H9 (cell line): ENCODE measurements around the gene SETD4. TPM values are rescaled to one million over a fixed set of nuclear protein-coding genes. Genes with fewer than 3 reads are reported as not detected.

Experiments
- DNase-seq: peaks from one replicate; pipeline ENCODE4 v3.0.0-alpha.2; 2017
- H2AFZ ChIP-seq: one replicate; pipeline ENCODE4 v1.6.1; 2013; ENCODE audit warnings: mild to moderate bottlenecking, low read length, control low read depth, moderate library complexity
- H2AK5ac ChIP-seq: 2 replicates; pipeline ENCODE4 v1.6.1; 2013; ENCODE audit warnings: low read length, control low read depth, mixed read lengths; ENCODE audit not compliant: insufficient read length
- H2BK120ac ChIP-seq: one replicate; pipeline ENCODE4 v1.6.1; 2013; ENCODE audit warnings: low read depth, mild to moderate bottlenecking, low read length, control low read depth, inconsistent platforms; ENCODE audit not compliant: poor library complexity, severe bottlenecking
- H2BK12ac ChIP-seq: 2 replicates; pipeline ENCODE4 v1.6.1; 2013; ENCODE audit warnings: low read length, control low read depth, mixed read lengths, low read depth; ENCODE audit not compliant: insufficient read length
- H2BK15ac ChIP-seq: 2 replicates; pipeline ENCODE4 v1.6.1; 2013; ENCODE audit warnings: low read depth, low read length, control low read depth
- H2BK20ac ChIP-seq: one replicate; pipeline ENCODE4 v1.6.1; 2013; ENCODE audit warnings: low read depth, mild to moderate bottlenecking, low read length, control low read depth, inconsistent platforms; ENCODE audit not compliant: poor library complexity, severe bottlenecking
- H2BK5ac ChIP-seq: 2 replicates; pipeline ENCODE4 v1.6.1; 2013; ENCODE audit warnings: low read length, control low read depth, mixed read lengths; ENCODE audit not compliant: insufficient read length
- H3K14ac ChIP-seq: 2 replicates; pipeline ENCODE4 v1.6.1; 2013; ENCODE audit warnings: low read length, control low read depth; ENCODE audit not compliant: insufficient read depth
- H3K18ac ChIP-seq: 2 replicates; pipeline ENCODE4 v1.6.1; 2013; ENCODE audit warnings: low read depth, mild to moderate bottlenecking, mixed read lengths, low read length, control low read depth; ENCODE audit not compliant: insufficient read length
- H3K23ac ChIP-seq: 2 replicates; pipeline ENCODE4 v1.6.1; 2013; ENCODE audit warnings: low read length, control low read depth, mixed read lengths, low read depth; ENCODE audit not compliant: insufficient read length
- H3K23me2 ChIP-seq: 2 replicates; pipeline ENCODE4 v1.6.1; 2013; ENCODE audit warnings: low read depth, mild to moderate bottlenecking, mixed read lengths, low read length, control low read depth; ENCODE audit not compliant: insufficient read length, poor library complexity, severe bottlenecking
- H3K27ac ChIP-seq: 2 replicates; pipeline ENCODE4 v1.5.1; 2013; ENCODE audit warnings: low read length, control low read depth, mixed read lengths, low read depth; ENCODE audit not compliant: insufficient read length
- H3K27me3 ChIP-seq: 2 replicates; pipeline ENCODE4 v1.6.1; 2013; ENCODE audit warnings: low read length, control low read depth, inconsistent platforms; ENCODE audit not compliant: insufficient read depth
- H3K4ac ChIP-seq: 2 replicates; pipeline ENCODE4 v1.6.1; 2013; ENCODE audit warnings: low read depth, mild to moderate bottlenecking, control low read depth, inconsistent platforms, low read length, moderate library complexity
- H3K4me1 ChIP-seq: 2 replicates; pipeline ENCODE4 v1.6.1; 2013; ENCODE audit warnings: low read length, control low read depth, inconsistent platforms; ENCODE audit not compliant: insufficient read depth
- H3K4me2 ChIP-seq: 2 replicates; pipeline ENCODE4 v1.6.1; 2013; ENCODE audit warnings: low read length, control low read depth, mixed read lengths; ENCODE audit not compliant: insufficient read length, insufficient read depth
- H3K56ac ChIP-seq: 2 replicates; pipeline ENCODE4 v1.6.1; 2013; ENCODE audit warnings: low read depth, mild to moderate bottlenecking, mixed read lengths, low read length, control low read depth; ENCODE audit not compliant: insufficient read length
- H3K79me1 ChIP-seq: 2 replicates; pipeline ENCODE4 v1.6.1; 2013; ENCODE audit warnings: low read depth, mild to moderate bottlenecking, moderate library complexity, low read length, control low read depth, inconsistent platforms; ENCODE audit not compliant: insufficient read depth, poor library complexity, severe bottlenecking
- H3K79me2 ChIP-seq: 2 replicates; pipeline ENCODE4 v1.6.1; 2013; ENCODE audit warnings: low read length, control low read depth, inconsistent platforms; ENCODE audit not compliant: insufficient read depth
- H3K9ac ChIP-seq: 2 replicates; pipeline ENCODE4 v1.6.1; 2013; ENCODE audit warnings: low read length, control low read depth, mixed read lengths; ENCODE audit not compliant: insufficient read length; ENCODE audit errors: extremely low read depth
- H3K9me3 ChIP-seq: one replicate; pipeline ENCODE4 v1.6.1; 2013; ENCODE audit warnings: low read depth, low read length, inconsistent platforms; ENCODE audit not compliant: control insufficient read depth
- H3T11ph ChIP-seq: one replicate; pipeline ENCODE4 v1.6.1; 2013; ENCODE audit warnings: mild to moderate bottlenecking, low read length, control low read depth, inconsistent platforms
- H4K20me1 ChIP-seq: one replicate; pipeline ENCODE4 v1.6.1; 2013; ENCODE audit not compliant: control insufficient read depth, insufficient read length, insufficient read depth
- H4K5ac ChIP-seq: 2 replicates; pipeline ENCODE4 v1.6.1; 2013; ENCODE audit warnings: low read depth, mild to moderate bottlenecking, mixed read lengths, low read length, control low read depth; ENCODE audit not compliant: insufficient read length
- H4K8ac ChIP-seq: replicated peaks from 2 replicates; pipeline ENCODE4 v1.6.1; 2013; ENCODE audit warnings: low read length, control low read depth, mixed read lengths, low read depth; ENCODE audit not compliant: insufficient read length
- H4K91ac ChIP-seq: 2 replicates; pipeline ENCODE4 v1.6.1; 2013; ENCODE audit warnings: low read depth, mild to moderate bottlenecking, moderate library complexity, mixed read lengths, low read length, control low read depth; ENCODE audit not compliant: insufficient read length
- H3K27ac Mint-ChIP-seq, 3 experiments: 2 replicates in 2 of 3; 3 replicates in 1 of 3; pipeline ENCODE4 v1.8.0; 2020 to 2021; ENCODE audit warnings: mixed read lengths in 3 of 3, mild to moderate bottlenecking in 1 of 3, moderate library complexity in 1 of 3
- H3K27me3 Mint-ChIP-seq: 2 replicates; pipeline ENCODE4 v1.8.0; 2021; ENCODE audit warnings: low read depth, mild to moderate bottlenecking, moderate library complexity, mixed read lengths
- H3K36me3 Mint-ChIP-seq, 3 experiments: 2 replicates in 2 of 3; 3 replicates in 1 of 3; pipeline ENCODE4 v1.8.0; 2020 to 2021; ENCODE audit warnings: low read depth in 3 of 3, mixed read lengths in 3 of 3; ENCODE audit not compliant: insufficient read depth in 1 of 3
- H3K4me1 Mint-ChIP-seq, 2 experiments: 2 replicates each; pipeline ENCODE4 v1.8.0; 2020; ENCODE audit warnings: mixed read lengths in 2 of 2
- H3K4me3 Mint-ChIP-seq, 2 experiments: 2 replicates in 1 of 2; 3 replicates in 1 of 2; pipeline ENCODE4 v1.8.0; 2020 to 2021; ENCODE audit warnings: mild to moderate bottlenecking in 2 of 2, mixed read lengths in 2 of 2, moderate library complexity in 1 of 2
- H3K9me3 Mint-ChIP-seq, 2 experiments: 2 replicates in 1 of 2; 3 replicates in 1 of 2; pipeline ENCODE4 v1.8.0; 2020; ENCODE audit warnings: mild to moderate bottlenecking in 2 of 2, mixed read lengths in 2 of 2, moderate library complexity in 1 of 2
- CTCF ChIP-seq: fragments of 200-600 bp; sonication (generic); conservative IDR thresholded peaks from 3 replicates; pipeline ENCODE4 v1.8.0; 2021; ENCODE audit warnings: antibody characterized with exemption, mild to moderate bottlenecking
- WGBS: extraction: QIAGEN DNeasy Blood & Tissue Kit; methylation state at CpG from one replicate; pipeline ENCODE4 v1.1.7; 2013; ENCODE audit warnings: missing lambda C conversion rate, low lambda C conversion rate, mixed read lengths; ENCODE audit not compliant: insufficient read length; ENCODE audit errors: extremely low coverage; 5-methylcytosine and 5-hydroxymethylcytosine counted together
- total RNA-seq: library from RNA; stranded (reverse); gene quantifications from 2 replicates; pipeline ENCODE4 v1.2.1, GENCODE V29; 2021

Gene SETD4
- total RNA-seq, 1 experiment from 2014 or later, result 52.5 TPM

- peaks cover 0 to 1% (median 0%) of the 10 kb centered on the region in 3 experiments; a peak in 2 of 7 replicates for H3K36me3 Mint-ChIP-seq
- no peak overlapping the region for H3K4me3 Mint-ChIP-seq
Observed at GRCh38 chr21:36082237-36082664, 21.9 kb upstream of the SETD4 start.

More at GRCh38 chr21:36082237-36082664, 21.9 kb upstream of the SETD4 start:
- peaks cover 3 to 6% of the 10 kb centered on the region in 2 experiments; a peak in 3 of 4 replicates for H3K4me1 Mint-ChIP-seq
- H3K27me3 Mint-ChIP-seq, result no peaks in the 10 kb centered on the region
- Histone ChIP-seq H4K91ac (no peak overlapping the region), H2BK15ac (no peak overlapping the region), H3K4me1 (no peaks in the 10 kb centered on the region), H3K27ac (no peak overlapping the region), H3K23ac (no peak overlapping the region), H4K8ac (no peak overlapping the region), H4K5ac (no peak overlapping the region), H3K23me2 (no peaks in the 10 kb centered on the region), H3K79me1 (no peaks in the 10 kb centered on the region), H3K56ac (no peak overlapping the region), H3K27me3 (no peaks in the 10 kb centered on the region), H3K4ac (no peak overlapping the region), H3K18ac (no peak overlapping the region), H3K79me2 (no peaks in the 10 kb centered on the region), H3K9me3 (no peaks in the 10 kb centered on the region), H3T11ph (no peak overlapping the region), H2AK5ac (no peak overlapping the region), H2BK120ac (no peak overlapping the region), H4K20me1 (no peaks in the 10 kb centered on the region), H2AFZ (no peak overlapping the region), H3K4me2 (no peak overlapping the region), H2BK20ac (no peak overlapping the region), H3K9ac (no peak overlapping the region), H2BK5ac (no peak overlapping the region), H3K14ac (no peak overlapping the region), H2BK12ac (no peak overlapping the region)
- H3K27ac Mint-ChIP-seq, result no peak overlapping the region
- no peaks in the 10 kb centered on the region for H3K9me3 Mint-ChIP-seq
- TF ChIP-seq CTCF, result no peak
- no peak for DNase-seq
- WGBS, result no CpG with 5 or more reads among the region's 3 CpGs
